Measurements from ENCODE around the gene N4BP2L1.

Gene N4BP2L1

DNA sequence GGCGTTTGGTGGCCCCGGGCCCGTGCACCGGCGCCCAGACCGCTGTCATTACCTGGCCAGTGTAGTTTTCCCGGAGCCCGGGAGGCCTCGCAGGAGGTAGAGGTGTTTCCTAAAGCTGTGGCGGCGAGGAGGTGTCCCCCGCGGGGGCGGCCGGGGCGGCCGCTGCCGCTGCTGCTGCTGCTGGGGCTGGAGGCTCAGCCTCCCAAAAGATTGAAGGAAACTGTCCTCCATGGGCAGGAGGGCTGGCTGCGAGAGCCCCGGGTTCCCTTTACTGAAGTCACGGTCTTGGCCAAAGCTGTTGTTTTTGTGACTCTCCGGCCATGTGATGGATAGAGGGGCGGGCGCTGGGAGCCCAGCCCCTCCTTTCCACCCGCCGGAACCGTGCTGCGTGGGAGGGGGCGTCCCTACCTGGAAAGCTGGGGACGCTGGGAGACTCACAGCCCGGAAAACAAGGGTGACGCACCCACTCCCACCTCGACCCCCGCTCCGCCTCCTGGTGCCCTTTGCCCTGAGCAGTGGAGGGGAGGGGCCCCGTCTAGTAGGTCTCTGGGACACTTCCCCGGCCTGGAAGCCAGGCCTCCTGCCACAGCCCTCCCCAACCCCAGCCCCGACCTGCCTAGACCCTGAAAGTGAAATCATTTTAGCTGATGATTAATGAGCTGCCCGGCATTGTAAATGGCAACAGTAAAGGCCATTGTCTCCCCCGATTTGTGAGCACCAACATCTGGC is at the start of gene N4BP2L1:
Gene N4BP2L1, minus strand, starts transcription at position 279 of the 729 bp plus-strand sequence. Its CDS starts 48 bp downstream, at position 231.
- DNase-seq = peak; percentile 80

DNA sequence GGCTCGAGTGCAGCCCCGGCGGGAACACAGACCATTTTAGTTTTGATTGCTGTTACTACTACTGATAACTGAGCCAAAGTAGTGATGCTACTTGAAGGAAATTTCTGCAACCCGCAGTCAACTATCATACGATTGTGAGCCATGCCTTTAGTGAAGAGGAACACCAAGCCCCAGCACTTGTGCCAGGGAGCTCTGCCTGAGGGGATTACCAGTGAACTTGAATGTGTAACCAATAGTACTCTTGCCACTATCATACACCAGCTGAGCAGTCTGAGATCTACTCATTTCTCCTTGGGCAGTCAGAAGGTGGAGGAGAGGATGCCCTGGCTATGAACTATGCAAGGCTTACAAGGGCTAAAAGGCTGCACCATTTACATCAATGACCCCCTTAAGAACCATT is 49.0 kb upstream of the N4BP2L1 start:
- no peak for DNase-seq

- DNase-seq = no peak
Observed at GRCh38 chr13:32476021-32476731, 48.2 kb upstream of the N4BP2L1 start.

- DNase-seq = no peak
Observed at GRCh38 chr13:32474999-32475792, 47.3 kb upstream of the N4BP2L1 start.

GRCh38 chr13:32473650-32474049 is 45.7 kb upstream of the N4BP2L1 start:
- DNase-seq = no peak

DNA sequence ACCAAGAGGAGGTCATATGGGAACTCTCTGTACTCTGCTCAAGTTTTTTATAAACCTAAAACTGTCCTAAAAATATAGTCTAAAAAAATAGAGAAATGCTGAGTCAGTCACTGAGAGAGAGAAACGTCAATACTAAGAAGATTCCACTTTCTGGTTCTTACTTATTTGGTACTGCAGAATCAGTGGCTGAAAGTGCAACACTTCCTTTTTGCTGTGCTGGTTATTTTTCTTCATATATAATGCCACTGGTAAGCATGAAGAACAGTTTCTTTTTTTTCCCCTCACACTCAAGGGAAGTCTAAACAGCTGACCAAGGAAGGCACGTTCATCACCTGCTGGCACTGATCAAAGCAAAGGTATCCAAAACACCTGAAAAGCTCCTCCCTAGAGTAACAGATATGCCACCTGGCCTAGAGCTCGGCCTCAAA is 44.3 kb upstream of the N4BP2L1 start:
- DNase-seq = no peak

DNA sequence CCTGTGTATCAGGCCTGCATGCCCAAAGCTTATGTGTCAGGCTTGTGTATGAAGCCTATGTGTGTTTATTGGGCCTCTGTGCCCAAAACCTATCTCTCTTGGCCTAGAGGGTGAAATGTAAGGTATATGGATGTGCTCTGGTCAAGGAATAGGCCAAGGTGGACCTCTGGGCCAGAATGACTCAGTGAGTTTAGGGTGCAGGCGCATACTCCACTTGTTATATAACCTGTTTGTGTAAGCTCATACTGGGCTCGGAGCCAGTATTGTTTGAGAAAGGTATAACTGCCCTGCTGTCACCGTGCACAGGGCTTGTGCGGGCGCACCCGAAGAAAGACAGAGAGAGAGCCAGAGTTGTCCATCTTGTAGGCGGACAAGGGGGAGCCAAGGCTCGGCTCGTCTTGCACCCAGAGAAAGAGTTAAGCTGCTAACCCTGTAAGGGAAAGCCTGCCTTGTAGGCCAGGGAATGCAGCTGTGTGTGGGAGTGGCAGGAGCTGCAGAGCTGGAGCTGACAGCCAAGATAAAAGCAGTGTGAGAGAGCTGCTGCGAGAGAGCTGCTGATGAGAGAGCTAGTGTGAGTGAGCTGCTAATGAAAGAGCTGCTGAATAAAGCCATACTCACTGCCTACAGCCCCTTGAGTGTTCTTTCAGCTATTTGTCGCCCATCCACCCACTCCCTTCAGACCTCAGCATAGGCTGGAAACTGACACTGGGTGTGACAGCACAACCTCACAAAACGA is 43.4 kb upstream of the N4BP2L1 start:
- peak; percentile 78 for DNase-seq

DNA sequence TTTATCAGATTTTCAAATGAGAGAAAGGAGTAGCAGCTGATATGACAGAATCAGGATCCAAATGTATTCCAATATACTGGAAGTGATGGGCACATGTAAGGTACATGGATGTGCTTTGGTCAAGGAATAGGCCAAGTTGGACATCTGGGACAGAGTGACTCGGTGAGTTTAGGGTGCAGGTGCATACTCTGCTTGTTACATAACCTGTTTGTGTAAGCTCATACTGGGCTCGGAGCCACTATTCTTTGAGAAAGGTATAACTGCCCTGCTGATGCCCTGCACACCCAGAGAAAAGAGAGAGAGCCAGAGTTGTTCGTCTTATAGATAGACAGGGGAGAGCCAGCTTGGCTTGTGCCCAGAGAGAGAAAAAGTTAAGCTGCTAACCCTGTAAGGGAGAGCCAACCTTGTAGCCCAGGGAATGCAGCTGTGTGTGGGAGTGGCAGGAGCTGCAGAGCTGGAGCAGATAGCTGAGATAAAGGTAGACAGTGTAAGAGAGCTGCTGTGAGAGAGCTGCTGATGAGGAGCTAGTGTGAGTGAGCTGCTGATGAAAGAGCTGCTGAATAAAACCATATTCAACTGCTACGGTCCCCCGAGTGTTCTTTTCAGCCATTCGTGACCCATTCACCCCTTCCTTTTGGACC is 40.7 kb upstream of the N4BP2L1 start:
- no peak for DNase-seq

DNA sequence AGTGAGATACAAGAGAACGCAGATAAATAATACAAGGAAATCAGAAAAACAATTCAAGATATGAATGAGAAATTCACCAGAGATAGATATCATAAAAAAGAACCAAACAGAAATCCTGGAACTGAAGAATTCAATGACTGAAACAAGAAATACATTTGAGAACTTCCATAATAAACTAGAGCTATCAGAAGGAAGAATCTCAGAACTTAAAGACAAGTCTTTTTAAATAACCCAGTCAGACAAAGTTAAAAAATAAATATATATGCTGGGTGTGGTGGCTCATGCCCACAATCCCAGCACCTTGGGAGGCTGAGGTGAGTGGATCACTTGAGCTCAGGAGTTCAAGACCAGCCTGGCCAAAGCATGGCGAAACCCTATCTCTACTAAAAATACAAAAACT is 28.7 kb upstream of the N4BP2L1 start:
- DNase-seq = no peak

GRCh38 chr13:32455594-32455903 is 27.6 kb upstream of the N4BP2L1 start:
- no peak for DNase-seq

GRCh38 chr13:32454886-32455593 is 27.1 kb upstream of the N4BP2L1 start:
- DNase-seq = no peak

GRCh38 chr13:32453981-32454380 is 26.1 kb upstream of the N4BP2L1 start:
- DNase-seq = no peak

- DNase-seq = no peak
Observed at GRCh38 chr13:32448972-32449371, 21.0 kb upstream of the N4BP2L1 start.

- no peak for DNase-seq
Observed at GRCh38 chr13:32447894-32448623, 20.1 kb upstream of the N4BP2L1 start.

DNA sequence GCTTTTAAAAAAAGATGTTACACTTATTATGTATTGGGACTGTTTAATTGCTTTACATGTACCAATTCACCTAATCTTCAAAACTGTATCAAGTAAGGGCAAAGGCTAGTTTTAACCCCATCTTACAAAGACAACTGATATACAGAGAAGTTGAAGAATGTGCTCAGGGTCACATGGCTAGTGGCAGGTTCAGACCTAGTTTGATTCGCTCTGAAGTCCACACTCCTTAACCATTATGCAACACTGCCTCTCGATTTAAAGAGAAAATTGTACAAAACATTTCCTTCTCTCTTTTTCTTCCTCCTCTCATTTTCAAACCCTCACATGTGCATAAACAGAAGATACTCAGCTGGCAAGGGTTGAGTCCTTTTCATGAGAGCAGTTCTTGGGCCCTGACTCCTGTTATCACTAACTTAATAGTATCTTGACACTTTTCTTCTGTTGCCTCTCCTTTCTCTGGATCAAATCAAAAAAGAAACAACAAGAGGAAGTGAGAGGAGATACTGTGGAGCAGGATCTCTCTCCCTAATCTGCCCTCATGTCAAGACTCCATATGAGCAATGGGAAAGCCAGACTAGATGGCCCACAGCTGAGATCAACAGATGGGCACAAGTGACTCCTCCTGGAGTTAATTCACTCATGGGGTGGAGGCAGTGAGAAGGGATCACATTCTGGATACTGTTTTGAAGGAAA is 19.0 kb upstream of the N4BP2L1 start:
- no peak for DNase-seq

DNA sequence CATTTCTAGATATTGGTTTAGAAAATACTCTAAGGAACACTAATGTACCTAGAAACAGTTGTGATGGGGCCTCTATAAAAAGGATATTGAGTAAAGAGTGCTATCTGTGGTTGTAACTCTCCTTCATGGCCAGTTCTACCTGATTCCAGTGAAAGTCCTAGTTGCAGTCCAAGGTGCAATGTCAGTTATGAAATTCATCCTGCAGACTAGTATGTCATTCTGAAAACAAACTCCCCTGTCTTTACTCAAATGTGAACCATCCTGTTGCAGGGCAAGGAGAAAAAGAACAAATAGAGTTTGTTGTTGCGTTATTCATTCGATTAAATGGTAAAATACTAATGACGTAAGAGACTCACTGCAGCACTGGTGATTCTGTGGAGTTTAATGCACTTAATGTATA is 18.3 kb upstream of the N4BP2L1 start:
- no peak for DNase-seq

DNA sequence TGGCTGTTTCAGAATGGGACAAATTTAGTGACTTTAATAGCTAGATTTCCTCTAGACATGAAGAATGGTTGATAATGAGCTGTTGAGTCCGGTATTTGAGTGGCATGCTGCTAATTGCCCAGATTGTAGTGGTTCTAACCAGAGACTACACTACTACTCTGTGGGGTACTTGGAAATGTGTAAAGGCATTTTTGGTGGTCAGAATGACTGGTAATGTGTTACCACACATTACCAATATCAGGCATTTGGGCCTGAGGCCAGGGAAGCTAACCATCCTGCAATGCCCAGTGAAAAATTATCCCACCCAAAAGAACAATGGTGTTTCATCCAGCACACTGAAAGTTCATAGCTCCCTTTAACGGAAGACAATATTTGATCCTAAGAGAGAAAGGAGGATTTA is 17.5 kb upstream of the N4BP2L1 start:
- no peak for DNase-seq

- DNase-seq = no peak
Observed at GRCh38 chr13:32443111-32443510, 15.2 kb upstream of the N4BP2L1 start.

GRCh38 chr13:32438871-32439270 is 10.9 kb upstream of the N4BP2L1 start:
- DNase-seq = no peak

DNA sequence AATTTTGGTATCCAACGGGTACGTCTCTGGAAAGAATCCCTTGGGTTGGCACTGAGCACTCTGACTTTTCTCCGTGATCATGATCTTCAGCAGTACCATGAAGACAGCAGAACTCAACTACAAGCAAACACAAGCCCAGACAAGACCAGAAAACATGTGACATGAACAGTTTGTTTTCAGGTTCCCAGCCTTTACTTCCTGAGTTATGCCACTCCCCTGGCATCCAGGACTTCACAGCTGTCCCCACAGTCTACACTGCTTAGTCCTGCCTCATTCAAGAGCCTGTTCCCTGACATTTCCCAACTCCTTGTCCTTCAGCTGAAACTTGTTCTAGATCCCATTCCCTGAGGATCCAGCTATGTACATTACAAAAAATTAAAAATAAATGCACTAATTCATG is 4.9 kb upstream of the N4BP2L1 start:
- DNase-seq = no peak

DNA sequence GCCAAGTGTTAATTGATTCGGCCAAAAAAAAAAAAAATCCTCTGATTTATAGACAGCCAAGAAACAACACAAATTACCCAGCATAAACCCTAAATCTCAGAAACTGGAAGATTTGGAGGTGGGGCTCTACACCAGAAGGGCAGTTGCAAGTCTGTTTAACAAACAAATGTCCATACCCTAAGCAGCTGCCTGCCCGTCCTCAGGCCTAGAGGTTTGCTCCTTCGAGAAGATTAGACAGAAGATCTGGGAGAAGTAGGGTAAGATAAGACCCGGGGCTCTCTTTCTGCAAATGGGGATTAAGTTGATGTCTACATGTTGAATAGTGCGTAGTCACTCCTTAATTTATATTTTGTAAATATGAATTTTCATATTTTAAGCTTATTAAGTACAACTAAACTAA is 3.4 kb upstream of the N4BP2L1 start:
- no peak for DNase-seq

All from femur (tissue), 1 donor.